Measurements from ENCODE around the gene GSK3A. TPM values are rescaled to one million over a fixed set of nuclear protein-coding genes. Genes with fewer than 3 reads are reported as not detected.

Gene GSK3A
- total RNA-seq, 1 donor from 2014 or later = 27.0 TPM

GRCh38 chr19:42246143-42246921 lies 3.9 kb upstream of the GSK3A start:
- intact Hi-C loops (cut with DNase I) = loop anchor here (1.0 kb wide), 2 partner anchors 33 to 50 kb away; no protein-coding TSS in a partner anchor
- Histone ChIP-seq H3K4me1 (peaks cover 19 to 53% of the 10 kb centered on the region in 2 donors), H3K27me3 (no peaks in the 10 kb centered on the region), H3K9me3 (no peaks in the 10 kb centered on the region), H3K27ac (peak overlapping the region; percentile 97 to 99), H3K4me3 (no peak overlapping the region), H3K36me3 (peaks cover 6 to 18% of the 10 kb centered on the region in 2 donors)
- TF ChIP-seq CTCF (IDR thresholded peaks at IDR 0.05) = peak; percentile 63 to 86 (median 85)
- peak in 1 of 2 donors; percentile 94 for DNase-seq (ENCODE audit: low spot score in 2 of 2)

- H3K4me3 ChIP-seq = peak overlapping the region; percentile 93 to 95
- intact Hi-C loops (cut with DNase I) = no loop called here
- H3K9me3 ChIP-seq = no peaks in the 10 kb centered on the region
- H3K27me3 ChIP-seq = no peaks in the 10 kb centered on the region
- DNase-seq (ENCODE audit: low spot score in 2 of 2) = no peak
- H3K4me1 ChIP-seq = peaks cover 16 to 51% of the 10 kb centered on the region in 2 donors
- H3K36me3 ChIP-seq = peaks cover 6 to 18% of the 10 kb centered on the region in 2 donors
- no peak for TF ChIP-seq CTCF (IDR thresholded peaks at IDR 0.05)
- peak overlapping the region; percentile 84 to 97 for H3K27ac ChIP-seq
Measured at GRCh38 chr19:42245231-42245630, 2.8 kb upstream of the GSK3A start.

GRCh38 chr19:42244347-42245220 lies 2.2 kb upstream of the GSK3A start:
- intact Hi-C loops (cut with DNase I) = loop anchor here (1.0 to 5.0 kb wide), 3 partner anchors 40 to 167 kb away; partner anchors contain the start of gene ZNF574
- DNase-seq (ENCODE audit: low spot score in 2 of 2) = peak; percentile 69 to 97
- peaks cover 16 to 47% of the 10 kb centered on the region in 2 donors for H3K4me1 ChIP-seq
- no peaks in the 10 kb centered on the region for H3K27me3 ChIP-seq
- H3K36me3 ChIP-seq = peaks cover 7 to 14% of the 10 kb centered on the region in 2 donors
- H3K4me3 ChIP-seq = peak overlapping the region; percentile 93 to 95
- no peaks in the 10 kb centered on the region for H3K9me3 ChIP-seq
- TF ChIP-seq CTCF (IDR thresholded peaks at IDR 0.05) = peak; percentile 65 to 67 (median 66)
- H3K27ac ChIP-seq = peak overlapping the region; percentile 84 to 97

GRCh38 chr19:42242069-42242511 lies 312 bp downstream of the GSK3A start:
- no peaks in the 10 kb centered on the region for H3K9me3 ChIP-seq
- intact Hi-C loops (cut with DNase I) = loop anchor here (1.0 to 5.0 kb wide), 5 partner anchors 22 to 283 kb away; partner anchors contain the start of genes MEGF8, RABAC1, ZNF526 and ZNF574
- peaks cover 5 to 9% of the 10 kb centered on the region in 2 donors for H3K36me3 ChIP-seq
- no peak for DNase-seq (ENCODE audit: low spot score in 2 of 2)
- peak overlapping the region; percentile 93 to 95 for H3K4me3 ChIP-seq
- peak in 1 of 3 experiments; percentile 33 for TF ChIP-seq CTCF (IDR thresholded peaks at IDR 0.05)
- H3K27ac ChIP-seq = peak overlapping the region; percentile 76 to 97
- no peaks in the 10 kb centered on the region for H3K27me3 ChIP-seq
- peaks cover 16 to 41% of the 10 kb centered on the region in 2 donors for H3K4me1 ChIP-seq

DNA sequence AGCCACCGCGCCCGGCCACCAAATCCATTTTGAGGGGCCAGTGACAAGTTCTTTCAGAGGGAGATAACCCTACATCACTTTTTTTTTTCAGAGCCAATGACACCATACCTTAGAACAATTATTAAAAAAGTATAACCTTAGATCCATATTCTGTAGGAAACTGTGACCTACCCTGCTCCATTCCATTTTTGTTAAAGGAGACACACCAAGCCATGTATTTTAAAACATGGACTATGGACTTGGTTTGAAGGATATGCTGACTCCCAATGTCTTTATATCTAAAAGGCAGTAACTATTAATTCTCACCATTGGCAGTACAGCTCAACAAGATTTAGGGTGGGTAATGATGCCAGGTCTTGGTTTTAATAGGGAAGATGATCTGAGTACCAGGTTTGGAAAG lies 1.1 kb downstream of the GSK3A start:
- Histone ChIP-seq H3K4me1 (peaks cover 13 to 37% of the 10 kb centered on the region in 2 donors), H3K27me3 (no peaks in the 10 kb centered on the region), H3K9me3 (no peaks in the 10 kb centered on the region), H3K36me3 (peaks cover 13 to 17% of the 10 kb centered on the region in 2 donors), H3K27ac (no peak overlapping the region), H3K4me3 (peak overlapping the region; percentile 93 to 95)
- no peak for TF ChIP-seq CTCF (IDR thresholded peaks at IDR 0.05)
- intact Hi-C loops (cut with DNase I) = loop anchor here (5.0 kb wide), 1 partner anchor 164 kb away; the partner anchor contains the start of gene ZNF574
- DNase-seq (ENCODE audit: low spot score in 2 of 2) = no peak

Data from ascending aorta (tissue), 2 donors.